Stimulated activated naive CD8-positive, alpha-beta T cell treated with anti-CD3 and anti-CD28 coated beads, Interleukin-15, amount 100 ng/mL, for 72 hours (primary cell): ENCODE measurements around the gene GALP.
"Not testable (repeated sequence)": the region's sequence is repeated elsewhere in the genome, so short reads cannot be mapped to it uniquely, and the experiment has no call there.

Experiments
- ATAC-seq: fragments of 150-1000 bp; cut with Tn5 transposase; 2 replicates; pipeline ENCODE4 v1.10.0; 2021; ENCODE audit warnings: mild to moderate bottlenecking, moderate library complexity
- DNase-seq, 2 donors: peaks; one replicate each; pipeline ENCODE4 v3.0.0; 2021 to 2022
- H3K27ac Mint-ChIP-seq, 2 donors: one replicate each; pipeline ENCODE4 v1.8.0; 2022; ENCODE audit warnings: mild to moderate bottlenecking in 2 of 2, mixed read lengths in 2 of 2, moderate library complexity in 2 of 2
- H3K27me3 Mint-ChIP-seq: one replicate; pipeline ENCODE4 v1.8.0; 2022; ENCODE audit warnings: mixed read lengths
- H3K4me1 Mint-ChIP-seq: one replicate; pipeline ENCODE4 v1.8.0; 2022; ENCODE audit warnings: mild to moderate bottlenecking, mixed read lengths
- H3K4me3 Mint-ChIP-seq, 2 donors: one replicate each; pipeline ENCODE4 v1.8.0; 2022; ENCODE audit warnings: mild to moderate bottlenecking in 2 of 2, mixed read lengths in 2 of 2, moderate library complexity in 1 of 2
- H3K9me3 Mint-ChIP-seq, 2 donors: one replicate each; pipeline ENCODE4 v1.8.0; 2022; ENCODE audit warnings: mixed read lengths in 2 of 2

The GALP gene

DNA sequence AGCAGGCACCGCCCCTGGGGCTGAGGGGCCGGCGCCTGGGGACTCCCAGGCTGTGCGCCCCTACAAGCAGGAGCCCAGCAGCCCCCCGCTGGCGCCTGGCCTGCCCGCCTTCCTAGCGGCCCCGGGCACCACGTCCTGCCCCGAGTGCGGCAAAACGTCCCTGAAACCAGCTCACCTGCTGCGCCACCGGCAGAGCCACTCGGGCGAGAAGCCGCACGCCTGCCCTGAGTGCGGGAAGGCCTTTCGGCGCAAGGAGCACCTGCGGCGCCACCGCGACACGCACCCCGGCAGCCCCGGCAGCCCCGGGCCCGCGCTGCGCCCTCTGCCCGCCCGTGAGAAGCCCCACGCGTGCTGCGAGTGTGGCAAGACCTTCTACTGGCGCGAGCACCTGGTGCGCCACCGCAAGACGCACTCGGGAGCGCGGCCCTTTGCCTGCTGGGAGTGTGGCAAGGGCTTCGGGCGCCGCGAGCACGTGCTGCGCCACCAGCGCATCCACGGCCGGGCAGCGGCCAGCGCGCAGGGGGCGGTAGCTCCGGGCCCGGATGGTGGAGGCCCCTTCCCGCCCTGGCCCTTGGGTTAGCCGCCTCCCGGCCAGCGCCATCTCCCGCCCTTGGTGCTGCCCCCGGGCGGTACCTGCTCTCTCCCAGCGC, 16.1 kb upstream of the GALP start:
- no peak for ATAC-seq
- H3K4me3 Mint-ChIP-seq = no peak overlapping the region
- no peak overlapping the region for H3K27ac Mint-ChIP-seq
- H3K27me3 Mint-ChIP-seq = peaks cover 5% of the 10 kb centered on the region
- no peak for DNase-seq
- H3K9me3 Mint-ChIP-seq = no peaks in the 10 kb centered on the region
- H3K4me1 Mint-ChIP-seq = peaks cover 13% of the 10 kb centered on the region

DNA sequence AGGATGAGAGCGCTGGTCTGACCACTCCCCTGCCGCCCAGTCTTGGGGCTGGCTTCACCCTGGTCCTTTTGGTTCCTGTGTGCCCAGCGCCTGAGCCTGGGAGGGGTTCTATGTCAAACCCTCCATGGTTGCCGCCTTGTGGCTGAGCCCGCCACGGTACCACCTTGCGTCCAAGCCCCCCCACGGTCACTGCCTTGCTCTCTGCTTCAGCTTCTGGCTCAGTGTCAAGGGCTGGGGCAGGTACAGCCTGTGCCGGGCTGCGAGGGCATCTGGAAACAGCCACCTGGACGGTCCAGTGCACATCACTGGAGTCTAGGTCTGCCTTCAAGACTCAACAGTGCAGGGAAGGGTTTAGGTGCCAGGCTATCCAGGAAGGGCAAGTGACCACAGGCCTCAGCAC, 14.3 kb upstream of the GALP start:
- Mint-ChIP-seq H3K4me3 (no peak overlapping the region), H3K9me3 (no peaks in the 10 kb centered on the region), H3K27me3 (peaks cover 6% of the 10 kb centered on the region), H3K4me1 (peaks cover 13% of the 10 kb centered on the region), H3K27ac (no peak overlapping the region)
- DNase-seq (no peak), ATAC-seq (no peak)

DNA sequence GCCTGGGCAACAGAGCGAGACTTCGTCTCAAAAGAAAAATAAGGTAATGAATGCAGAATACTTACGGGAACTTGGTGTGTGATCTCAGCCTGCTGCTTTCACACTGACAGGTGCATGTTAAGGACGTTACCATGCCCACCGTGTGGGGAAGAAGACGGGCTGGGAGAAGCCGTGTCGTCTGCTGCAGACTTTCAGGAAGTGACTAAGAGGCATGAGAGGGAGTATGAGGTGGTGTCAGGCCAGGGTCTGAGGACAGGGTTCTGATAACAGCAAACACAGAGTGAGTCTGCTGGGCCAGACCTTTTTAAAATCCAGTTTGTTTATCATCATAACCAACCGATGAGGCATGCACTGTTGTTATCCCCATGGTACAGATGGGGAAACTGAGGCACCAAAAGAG, 13.6 kb upstream of the GALP start:
- Mint-ChIP-seq H3K27me3 (peaks cover 13% of the 10 kb centered on the region), H3K4me1 (peaks cover 13% of the 10 kb centered on the region), H3K4me3 (no peak overlapping the region), H3K27ac (peak overlapping the region; percentile 64 to 65), H3K9me3 (no peaks in the 10 kb centered on the region)
- peak in 1 of 2 donors; percentile 29 for DNase-seq
- ATAC-seq = peak; percentile 80

- no peaks in the 10 kb centered on the region for H3K9me3 Mint-ChIP-seq
- ATAC-seq = no peak
- no peak overlapping the region for H3K4me3 Mint-ChIP-seq
- H3K4me1 Mint-ChIP-seq = peaks cover 13% of the 10 kb centered on the region
- no peak overlapping the region for H3K27ac Mint-ChIP-seq
- H3K27me3 Mint-ChIP-seq = peaks cover 15% of the 10 kb centered on the region
- no peak for DNase-seq
Observed at GRCh38 chr19:56163097-56163496, 12.7 kb upstream of the GALP start.

GRCh38 chr19:56167064-56167578, 8.7 kb upstream of the GALP start:
- no peak for ATAC-seq
- Mint-ChIP-seq H3K4me3 (no peak overlapping the region), H3K9me3 (no peaks in the 10 kb centered on the region), H3K4me1 (peaks cover 15% of the 10 kb centered on the region), H3K27me3 (peaks cover 15% of the 10 kb centered on the region), H3K27ac (no peak overlapping the region)
- no peak for DNase-seq

- Mint-ChIP-seq H3K27ac (no peak overlapping the region), H3K4me1 (peaks cover 5% of the 10 kb centered on the region), H3K4me3 (no peak overlapping the region), H3K9me3 (no peaks in the 10 kb centered on the region), H3K27me3 (peaks cover 15% of the 10 kb centered on the region)
- no peak for DNase-seq
- no peak for ATAC-seq
Observed at GRCh38 chr19:56170261-56170660, 5.5 kb upstream of the GALP start.

GRCh38 chr19:56174086-56174485, 1.7 kb upstream of the GALP start:
- ATAC-seq (no peak), DNase-seq (no peak)
- Mint-ChIP-seq H3K4me3 (no peak overlapping the region), H3K27me3 (peaks cover 5% of the 10 kb centered on the region), H3K27ac (peak overlapping the region in 1 of 2 donors; percentile 34), H3K4me1 (peaks cover 5% of the 10 kb centered on the region), H3K9me3 (no peaks in the 10 kb centered on the region)

DNA sequence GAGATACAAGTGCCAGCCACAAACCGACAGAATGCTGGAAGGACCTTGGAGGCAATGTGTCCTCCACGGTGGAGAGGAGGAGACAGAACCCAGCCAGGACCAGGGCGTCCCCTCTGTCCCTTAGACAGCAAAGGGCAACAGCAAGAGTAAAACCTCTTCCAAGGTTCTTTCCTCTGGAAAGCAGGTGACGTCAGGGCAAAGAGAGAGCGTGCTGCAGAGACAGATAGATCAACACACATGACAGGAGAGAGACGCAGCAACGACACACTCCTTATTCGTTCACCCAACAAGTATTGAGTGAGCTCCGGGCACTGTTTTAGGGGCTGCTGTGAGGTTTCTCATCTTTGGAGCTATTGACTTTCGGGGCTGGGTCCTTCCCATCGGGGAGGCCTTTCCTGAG, 1.3 kb upstream of the GALP start:
- Mint-ChIP-seq H3K4me1 (peaks cover 5% of the 10 kb centered on the region), H3K4me3 (no peak overlapping the region), H3K27me3 (peaks cover 5% of the 10 kb centered on the region), H3K9me3 (no peaks in the 10 kb centered on the region), H3K27ac (peak overlapping the region in 1 of 2 donors; percentile 34)
- DNase-seq (no peak), ATAC-seq (no peak)

- not testable (repeated sequence) for H3K4me3 Mint-ChIP-seq, H3K27ac Mint-ChIP-seq, H3K9me3 Mint-ChIP-seq, ATAC-seq, H3K27me3 Mint-ChIP-seq, H3K4me1 Mint-ChIP-seq, DNase-seq
Observed at GRCh38 chr19:56176310-56176709, 502 bp downstream of the GALP start.

DNA sequence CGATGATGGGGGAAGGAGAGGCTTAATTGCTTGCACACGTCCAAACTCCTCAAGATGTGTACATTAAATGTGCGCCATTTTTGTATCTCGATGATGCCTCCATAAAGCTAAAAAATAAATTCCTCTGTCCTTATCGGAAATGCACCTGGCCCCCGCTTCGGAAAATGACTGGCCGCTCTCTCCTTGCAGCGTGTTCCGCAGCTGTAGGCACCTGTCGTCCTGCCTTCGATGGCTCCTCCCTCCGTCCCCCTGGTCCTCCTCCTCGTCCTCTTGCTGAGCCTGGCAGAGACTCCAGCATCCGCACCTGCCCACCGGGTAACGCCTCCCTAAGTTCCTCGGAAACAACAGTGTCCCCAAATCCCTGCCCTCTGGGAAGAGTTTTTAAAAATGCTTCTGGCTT, 1.1 kb downstream of the GALP start:
- peaks cover 2% of the 10 kb centered on the region for H3K4me1 Mint-ChIP-seq

DNA sequence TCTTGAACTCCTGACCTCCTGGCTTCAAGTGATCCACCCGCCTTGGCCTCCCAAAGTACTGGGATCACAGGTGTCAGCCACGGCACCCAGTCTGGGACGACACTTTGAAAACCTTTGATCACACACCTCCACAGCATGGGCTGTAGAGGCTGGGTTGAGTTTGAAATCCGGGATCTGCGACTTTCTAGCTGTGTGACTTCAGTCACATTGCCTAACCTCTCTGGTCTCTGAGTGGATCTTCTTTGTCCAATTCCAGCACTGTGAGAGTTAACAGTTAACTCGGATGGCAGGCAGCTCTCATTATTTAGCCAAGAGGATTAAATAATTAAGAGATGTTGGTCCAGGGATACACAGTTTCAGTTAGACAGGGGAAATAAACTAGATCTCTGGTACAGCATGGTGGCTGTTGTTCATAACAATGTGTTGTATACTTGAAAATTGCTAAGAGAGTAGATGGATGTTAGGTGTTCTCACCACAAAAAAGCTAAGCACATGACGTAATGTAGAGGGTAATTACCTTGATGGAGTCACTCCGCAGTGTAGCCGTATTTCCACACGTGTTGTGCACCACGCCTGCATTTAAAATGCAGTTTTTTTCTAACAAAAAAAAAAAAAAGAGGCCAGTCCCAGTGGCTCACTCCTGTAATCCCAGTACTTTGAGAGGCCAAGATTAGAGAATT, 1.9 kb downstream of the GALP start:
- no peak overlapping the region for H3K27ac Mint-ChIP-seq
- peaks cover 5% of the 10 kb centered on the region for H3K27me3 Mint-ChIP-seq
- ATAC-seq = no peak
- H3K4me3 Mint-ChIP-seq = no peak overlapping the region
- no peaks in the 10 kb centered on the region for H3K4me1 Mint-ChIP-seq
- no peaks in the 10 kb centered on the region for H3K9me3 Mint-ChIP-seq
- DNase-seq = no peak

More for the DNA sequence above, 1.1 kb downstream of the GALP start:
- DNase-seq = no peak
- Mint-ChIP-seq H3K4me3 (no peak overlapping the region), H3K27me3 (peaks cover 5% of the 10 kb centered on the region), H3K27ac (no peak overlapping the region), H3K9me3 (no peaks in the 10 kb centered on the region)
- no peak for ATAC-seq

- no peak overlapping the region for H3K4me3 Mint-ChIP-seq
- H3K4me1 Mint-ChIP-seq = peaks cover 8% of the 10 kb centered on the region
- peaks cover 12% of the 10 kb centered on the region for H3K27me3 Mint-ChIP-seq
- H3K27ac Mint-ChIP-seq = no peak overlapping the region
- no peaks in the 10 kb centered on the region for H3K9me3 Mint-ChIP-seq
- ATAC-seq = no peak
- no peak for DNase-seq
Observed at GRCh38 chr19:56189785-56190184, 14.0 kb downstream of the GALP start.

DNA sequence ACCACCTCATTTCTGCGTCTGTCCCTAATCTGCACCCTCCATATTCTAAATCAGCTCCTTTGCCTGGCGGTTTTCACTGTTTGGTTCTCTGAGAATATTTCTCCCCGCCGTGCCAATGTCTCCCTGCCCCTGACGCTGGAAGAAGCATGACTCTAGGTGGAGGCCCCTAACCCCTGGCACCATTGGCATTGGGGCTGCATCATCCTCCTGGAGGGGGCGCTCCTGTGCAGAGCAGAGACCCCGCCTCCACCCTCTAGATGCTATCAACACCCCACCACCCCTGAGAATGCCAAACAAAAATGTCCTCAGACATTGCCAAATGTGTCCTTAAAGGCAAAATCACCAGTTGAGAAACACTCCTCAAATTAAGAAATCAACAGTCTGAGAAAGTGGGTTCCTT, 15.3 kb downstream of the GALP start:
- Mint-ChIP-seq H3K27ac (no peak overlapping the region), H3K4me3 (no peak overlapping the region), H3K4me1 (no peaks in the 10 kb centered on the region), H3K27me3 (no peaks in the 10 kb centered on the region), H3K9me3 (no peaks in the 10 kb centered on the region)
- DNase-seq (no peak), ATAC-seq (no peak)

DNA sequence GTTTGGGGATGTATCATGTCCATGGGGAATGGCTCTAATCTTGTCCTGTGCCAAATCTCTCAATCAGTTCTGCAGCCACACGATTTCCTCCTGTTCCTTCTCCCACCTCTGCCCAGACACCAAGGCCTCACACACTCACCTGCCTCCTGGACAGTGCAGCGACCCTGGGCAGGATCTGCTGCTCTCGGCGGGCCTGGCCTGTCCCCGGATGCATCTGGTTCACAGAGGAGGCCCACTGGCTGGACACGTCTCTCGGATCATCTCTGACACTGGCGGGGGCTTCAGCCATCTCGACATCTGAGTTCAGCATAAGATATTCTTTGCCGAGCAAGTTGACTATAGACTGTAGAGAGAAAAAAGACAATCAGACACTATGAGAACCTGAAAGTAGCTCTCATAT, 15.9 kb downstream of the GALP start:
- DNase-seq (no peak), ATAC-seq (no peak)
- no peak overlapping the region for H3K27ac Mint-ChIP-seq
- no peaks in the 10 kb centered on the region for H3K27me3 Mint-ChIP-seq
- no peak overlapping the region for H3K4me3 Mint-ChIP-seq
- H3K4me1 Mint-ChIP-seq = no peaks in the 10 kb centered on the region
- H3K9me3 Mint-ChIP-seq = no peaks in the 10 kb centered on the region

DNA sequence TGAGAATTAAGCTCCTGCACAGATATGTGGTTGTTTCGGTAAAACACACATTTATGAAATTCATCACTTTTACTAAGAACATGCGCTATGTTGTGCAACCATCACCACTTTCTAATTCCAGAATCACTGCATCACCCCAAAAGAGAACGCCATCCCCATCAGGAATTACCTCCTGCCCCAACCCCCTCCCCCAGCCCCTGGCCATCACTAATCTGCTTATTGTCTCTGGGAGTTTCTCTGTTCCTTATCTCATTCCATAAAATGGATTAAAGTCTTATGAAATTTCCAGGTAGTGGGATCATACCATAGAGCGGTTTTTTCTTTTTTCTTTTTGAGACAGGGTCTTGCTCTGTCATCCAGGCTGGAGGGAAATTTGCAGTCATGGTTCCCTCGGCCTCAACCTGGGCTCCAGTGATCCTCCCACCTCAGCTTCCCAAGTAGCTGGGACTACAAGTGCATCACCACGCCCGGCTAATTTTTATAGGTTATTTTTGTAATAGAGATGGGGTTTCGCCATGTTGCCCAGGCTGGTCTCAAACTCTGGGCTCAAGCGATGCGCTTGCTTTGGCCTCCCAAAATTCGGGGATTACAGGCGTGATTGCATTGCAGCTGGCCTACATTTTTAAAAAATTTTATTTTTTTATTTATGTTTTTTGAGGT, 18.3 kb downstream of the GALP start:
- ATAC-seq (no peak), DNase-seq (no peak)
- Mint-ChIP-seq H3K27me3 (no peaks in the 10 kb centered on the region), H3K27ac (no peak overlapping the region), H3K4me1 (no peaks in the 10 kb centered on the region), H3K4me3 (no peak overlapping the region), H3K9me3 (no peaks in the 10 kb centered on the region)

DNA sequence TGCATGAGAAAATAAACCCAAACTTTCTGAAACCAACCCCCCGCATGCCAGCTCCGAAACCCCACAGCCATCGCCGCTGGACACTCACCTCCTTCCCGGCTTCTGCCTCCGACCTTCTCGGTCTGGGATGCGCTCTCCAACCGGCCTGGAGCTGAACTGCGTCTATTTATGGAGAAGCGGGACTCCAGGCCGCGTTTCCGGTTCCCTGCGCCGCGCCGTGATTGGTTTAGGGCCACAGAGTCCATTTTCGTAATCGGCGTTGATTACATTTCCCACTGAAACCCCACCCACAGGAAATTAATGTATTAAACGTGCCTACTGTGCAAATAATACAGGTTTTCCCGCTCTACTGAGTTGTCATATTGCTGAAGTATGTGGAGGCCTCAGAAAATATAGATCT, 21.8 kb downstream of the GALP start, which contains the start of gene ZSCAN5B:
TSS of gene ZSCAN5B (minus strand) at position 138 of the 400 bp plus-strand sequence. CDS start 4,731 bp downstream, outside the sequence.
- not testable (repeated sequence) for H3K4me3 Mint-ChIP-seq, ATAC-seq

More for the DNA sequence above, 21.8 kb downstream of the GALP start, which contains the start of gene ZSCAN5B:
- not testable (repeated sequence) for H3K4me1 Mint-ChIP-seq, H3K27ac Mint-ChIP-seq, DNase-seq, H3K27me3 Mint-ChIP-seq, H3K9me3 Mint-ChIP-seq
